GM18520 (cell line): ENCODE results near the gene ZSWIM3.

Source experiments
- ATAC-seq: cut with Tn5 transposase; IDR thresholded peaks from one replicate; pipeline ENCODE4 v1.9.1; 2021; ENCODE audit not compliant: unreplicated experiment

Gene ZSWIM3

DNA sequence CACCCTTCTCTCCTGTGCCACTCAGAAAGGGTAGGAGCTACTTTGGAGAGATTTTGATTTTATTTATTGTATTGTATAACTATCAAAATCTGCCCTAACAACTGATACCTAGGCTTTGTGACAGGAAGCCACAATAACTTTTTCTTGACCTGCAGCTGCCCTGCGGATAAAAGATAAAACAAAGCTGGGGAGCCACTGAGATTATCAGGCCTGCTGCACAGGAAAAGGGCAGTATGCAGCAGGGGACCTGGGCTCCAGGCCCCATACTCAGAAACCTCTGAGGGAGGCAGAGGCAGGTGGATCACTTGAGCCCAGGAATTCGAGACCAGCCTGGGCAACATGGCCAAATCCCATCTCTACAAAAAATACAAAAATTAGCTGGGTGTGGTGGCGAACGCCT is 24.8 kb upstream of the ZSWIM3 start:
- no peak for ATAC-seq

DNA sequence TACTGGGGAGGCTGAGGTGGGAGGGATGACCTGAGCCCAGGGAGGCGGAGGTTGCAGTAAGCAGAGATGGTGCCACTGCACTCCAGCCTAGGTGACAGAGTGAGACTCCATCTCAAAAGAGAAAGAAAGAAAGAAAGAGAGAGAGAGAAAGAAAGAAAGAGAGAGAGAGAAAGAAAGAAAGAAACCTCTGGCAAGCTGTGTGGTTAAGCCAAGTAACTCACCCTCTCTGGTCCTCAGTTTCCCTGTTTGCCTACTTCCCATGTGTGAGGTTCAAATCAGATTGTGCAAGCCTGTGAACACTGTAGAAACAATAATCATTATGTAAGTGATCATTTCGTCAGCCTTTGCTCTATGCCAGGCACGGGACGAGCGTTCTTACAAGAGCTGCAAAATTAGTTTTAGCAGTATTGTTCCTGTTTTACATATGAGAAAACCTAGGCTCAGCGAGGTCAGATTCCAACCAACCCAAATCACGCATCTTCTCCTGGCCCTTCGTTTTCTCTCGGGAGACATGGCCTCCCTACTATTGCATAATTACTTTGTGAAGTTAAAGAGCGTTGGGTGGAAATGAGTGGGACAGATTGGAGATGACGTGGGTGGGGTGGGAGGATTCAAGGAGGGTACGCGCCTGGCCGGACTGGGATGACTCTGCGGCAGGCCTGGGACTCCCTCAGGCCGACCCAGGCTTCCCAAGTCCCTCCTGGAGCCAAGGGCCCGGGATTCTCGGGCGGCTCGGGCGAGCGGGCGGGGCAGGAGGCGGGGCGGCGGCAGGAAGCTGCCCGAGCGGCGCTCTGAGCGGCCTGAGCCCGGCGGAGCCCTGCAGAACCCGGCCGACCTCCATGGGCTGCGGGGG is 24.2 kb upstream of the ZSWIM3 start, which contains the start of gene SNX21:
SNX21 (plus strand) TSS at position 770 of the 853 bp plus-strand sequence. CDS start 121 bp downstream, outside the sequence.
- ATAC-seq = no peak

DNA sequence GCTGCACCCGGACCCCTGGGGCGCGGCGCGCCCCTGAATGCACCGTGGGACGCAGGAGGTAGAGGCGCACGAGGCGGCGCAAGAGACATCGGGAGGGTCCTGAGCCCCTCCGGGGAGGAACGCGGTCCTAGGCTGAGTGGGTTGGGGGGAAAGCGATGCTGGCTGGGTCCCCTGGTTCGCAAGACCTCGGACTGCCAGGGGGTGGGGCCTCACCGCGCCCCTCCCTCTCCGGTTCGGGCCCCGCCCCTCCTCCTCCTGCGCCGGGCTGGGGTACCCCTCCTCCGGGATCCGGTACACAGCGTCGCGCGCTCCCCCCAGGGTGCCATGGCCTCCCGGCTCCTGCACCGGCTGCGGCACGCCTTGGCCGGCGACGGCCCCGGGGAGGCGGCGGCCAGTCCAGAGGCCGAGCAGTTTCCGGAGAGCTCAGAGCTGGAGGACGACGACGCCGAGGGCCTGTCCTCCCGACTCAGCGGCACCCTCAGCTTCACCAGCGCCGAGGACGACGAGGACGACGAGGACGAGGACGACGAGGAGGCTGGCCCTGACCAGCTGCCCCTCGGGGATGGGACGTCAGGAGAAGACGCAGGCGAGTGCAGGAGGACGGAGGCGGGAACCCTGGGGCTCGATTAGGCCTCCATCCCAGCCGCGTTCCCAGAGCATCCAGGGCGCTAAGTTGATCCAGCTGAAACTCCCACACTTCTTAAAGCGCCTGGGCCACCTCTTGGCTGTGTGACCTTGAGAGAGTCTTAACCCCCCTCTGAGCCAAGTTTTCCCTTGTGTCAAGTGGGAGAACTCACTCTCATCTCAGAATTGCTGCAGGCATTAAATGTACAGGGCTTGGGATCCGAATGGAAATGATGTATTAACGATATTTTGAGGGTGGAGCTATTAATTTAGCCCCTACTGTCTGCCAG is 23.3 kb upstream of the ZSWIM3 start:
- no peak for ATAC-seq

DNA sequence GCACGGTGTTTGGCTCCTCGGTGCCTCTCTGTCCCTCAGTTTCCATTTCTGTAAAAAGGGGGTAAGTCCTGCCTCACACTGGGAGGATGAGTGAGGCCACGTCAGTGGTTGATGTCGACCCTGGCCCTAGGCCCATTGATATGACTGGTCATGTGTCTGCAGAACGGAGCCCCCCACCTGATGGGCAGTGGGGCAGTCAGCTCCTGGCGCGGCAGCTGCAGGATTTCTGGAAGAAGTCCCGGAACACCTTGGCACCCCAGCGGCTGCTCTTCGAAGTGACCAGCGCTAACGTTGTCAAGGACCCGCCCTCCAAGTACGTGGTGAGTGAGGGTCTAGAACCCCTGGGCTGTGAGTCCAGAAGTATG is 22.6 kb upstream of the ZSWIM3 start:
- ATAC-seq = no peak

DNA sequence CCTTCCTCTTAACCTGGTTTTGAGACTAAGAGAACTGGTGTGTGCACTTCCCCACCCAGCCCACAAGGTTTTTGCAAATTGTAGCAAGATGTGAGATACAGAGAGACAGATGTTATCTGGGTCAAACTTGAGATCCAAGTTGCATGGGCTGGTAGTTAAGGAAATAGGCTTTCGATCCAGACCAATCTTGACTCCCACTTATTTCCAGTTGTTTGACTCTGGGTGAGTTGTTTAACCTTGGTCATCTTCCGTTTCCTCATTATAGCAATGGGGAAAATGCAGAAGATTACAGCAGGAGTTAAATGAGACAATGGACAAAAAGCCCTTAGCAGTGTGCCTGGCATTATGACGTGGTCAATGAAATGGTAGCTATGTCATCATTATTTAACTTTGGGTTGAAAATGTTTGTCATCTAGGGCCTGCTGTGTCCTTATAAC is 22.1 kb upstream of the ZSWIM3 start:
- no peak for ATAC-seq

DNA sequence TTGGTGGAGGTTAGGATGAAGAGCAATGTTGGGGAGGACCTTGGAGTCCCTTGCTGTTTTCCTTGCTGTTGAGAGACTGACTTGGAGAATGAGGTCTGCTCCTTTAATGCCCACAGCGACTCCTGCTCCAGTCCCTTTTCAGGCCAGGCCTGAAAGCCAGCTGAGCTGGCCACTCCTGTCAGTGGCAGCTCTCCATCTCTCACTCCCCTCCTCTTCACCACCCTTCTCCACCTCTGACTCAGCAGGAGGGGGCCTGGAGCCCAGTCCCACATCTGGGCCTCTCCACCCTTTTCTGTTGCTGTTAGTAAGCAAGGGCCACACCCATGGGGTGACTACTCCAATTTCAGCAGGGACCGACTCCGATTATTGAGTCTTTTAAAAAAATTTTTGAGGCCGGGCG is 21.6 kb upstream of the ZSWIM3 start:
- ATAC-seq = no peak

DNA sequence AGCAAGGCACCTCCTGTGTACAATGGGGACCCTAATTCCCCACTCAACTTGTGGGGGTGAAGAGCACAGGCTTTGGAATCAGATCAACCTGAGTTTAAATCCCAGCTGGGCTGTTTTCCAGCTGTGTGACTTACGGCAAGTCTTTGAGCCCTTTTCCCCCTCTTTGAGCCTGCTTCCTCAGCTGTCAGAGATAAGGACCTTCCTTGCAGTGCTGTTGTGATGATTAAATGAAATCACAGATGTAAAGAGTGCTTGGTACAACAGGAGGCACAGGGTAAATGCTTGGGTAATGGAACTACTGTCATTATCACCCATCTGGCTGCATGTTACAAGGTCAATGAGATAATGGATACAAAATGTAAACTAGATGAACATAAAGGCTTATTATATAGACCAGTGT is 20.6 kb upstream of the ZSWIM3 start:
- no peak for ATAC-seq

DNA sequence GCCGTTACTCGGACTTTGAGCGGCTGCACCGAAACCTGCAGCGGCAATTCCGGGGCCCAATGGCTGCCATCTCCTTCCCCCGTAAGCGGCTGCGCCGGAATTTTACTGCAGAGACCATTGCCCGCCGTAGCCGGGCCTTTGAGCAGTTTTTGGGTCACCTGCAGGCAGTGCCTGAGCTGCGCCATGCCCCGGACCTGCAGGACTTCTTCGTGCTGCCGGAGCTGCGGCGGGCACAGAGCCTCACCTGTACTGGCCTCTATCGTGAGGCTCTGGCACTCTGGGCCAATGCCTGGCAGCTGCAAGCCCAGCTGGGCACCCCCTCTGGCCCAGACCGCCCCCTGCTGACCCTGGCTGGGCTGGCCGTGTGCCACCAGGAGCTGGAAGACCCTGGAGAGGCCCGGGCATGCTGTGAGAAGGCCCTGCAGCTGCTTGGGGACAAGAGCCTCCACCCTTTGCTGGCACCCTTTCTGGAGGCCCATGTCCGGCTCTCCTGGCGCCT is 16.7 kb upstream of the ZSWIM3 start:
- ATAC-seq = no peak

DNA sequence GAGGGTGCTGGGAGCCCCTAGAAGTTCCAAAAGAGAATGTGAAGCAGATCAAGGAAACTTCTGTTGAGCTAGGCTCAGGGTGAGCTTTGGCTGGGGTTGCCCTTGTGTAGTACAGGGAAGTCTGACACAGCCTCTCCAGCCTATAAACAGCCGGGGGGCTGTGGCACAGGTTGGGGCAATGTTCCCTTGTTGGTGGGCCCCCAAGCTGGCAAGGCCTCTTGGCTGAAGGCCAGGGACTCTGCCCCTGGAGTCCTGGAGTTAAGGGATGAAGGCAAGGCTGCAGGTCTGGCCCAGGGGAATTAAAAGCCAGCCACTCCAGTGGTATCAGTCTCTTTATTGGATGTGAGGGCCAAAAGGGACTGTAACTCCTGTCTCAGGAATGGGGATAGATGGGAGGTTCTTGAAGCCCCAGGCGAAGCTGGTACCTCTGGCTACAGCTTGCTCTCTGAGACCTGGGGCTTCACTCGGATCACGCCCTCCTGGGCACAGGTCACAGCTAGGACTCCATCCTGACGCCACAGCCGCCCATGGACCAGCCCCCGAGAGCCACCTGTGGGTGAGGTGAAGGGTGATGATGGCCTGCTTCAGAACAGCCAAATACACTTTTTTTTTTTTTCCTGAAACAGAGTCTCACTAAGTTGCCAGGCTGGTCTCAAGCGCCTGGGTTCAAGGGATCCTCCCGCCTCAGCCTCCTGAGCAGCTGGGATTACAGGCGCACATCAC is 15.8 kb upstream of the ZSWIM3 start:
- no peak for ATAC-seq

DNA sequence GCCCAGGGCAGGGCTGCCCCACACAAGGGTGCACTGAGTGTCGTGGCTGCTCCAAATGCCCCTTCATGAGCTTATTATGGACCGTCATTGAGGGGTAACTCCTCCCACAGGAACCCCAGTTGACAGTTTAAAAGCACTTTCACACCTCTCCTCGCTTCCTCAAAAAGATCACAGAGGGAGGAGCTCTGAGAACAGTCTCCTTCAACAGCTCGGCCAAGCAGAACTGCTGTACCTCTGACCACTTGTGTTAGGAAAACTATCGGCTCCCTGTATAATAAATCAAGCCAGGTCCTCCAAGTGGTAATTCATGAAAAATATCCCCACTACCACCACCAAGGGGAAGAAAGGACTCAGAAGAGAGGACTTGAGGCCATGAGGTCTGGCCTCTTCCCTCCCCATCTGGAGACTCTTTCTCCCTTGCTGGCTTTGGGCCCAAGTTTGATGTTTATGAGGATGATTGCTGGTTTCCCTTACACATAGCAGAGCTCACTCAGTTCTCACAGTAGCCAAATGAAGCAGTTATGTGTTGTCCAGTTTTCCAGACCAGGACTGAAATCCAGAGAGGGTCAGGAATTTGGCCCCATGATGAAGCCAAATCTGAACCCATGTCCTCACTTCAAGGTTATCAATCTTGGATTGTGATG is 15.1 kb upstream of the ZSWIM3 start:
- no peak for ATAC-seq

DNA sequence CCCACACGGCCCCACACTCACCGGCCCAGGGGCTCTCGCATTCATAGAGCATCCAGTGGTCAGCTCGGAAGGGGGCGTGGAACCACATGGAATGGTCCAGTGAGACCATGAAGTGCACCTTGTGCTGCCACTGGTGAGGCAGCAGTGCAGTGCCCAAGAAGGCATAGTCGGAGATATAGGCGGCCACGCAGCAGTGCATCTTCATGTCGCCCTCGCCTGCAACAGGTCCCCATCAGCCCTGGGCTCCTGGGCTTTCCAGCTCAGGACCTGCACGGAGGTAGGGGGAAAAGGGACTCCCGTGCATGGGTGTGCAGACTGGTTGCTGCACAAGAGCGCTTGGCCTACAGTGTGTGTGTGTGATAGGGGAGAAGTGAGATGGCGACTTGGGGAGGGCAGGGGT is 13.9 kb upstream of the ZSWIM3 start:
- no peak for ATAC-seq

DNA sequence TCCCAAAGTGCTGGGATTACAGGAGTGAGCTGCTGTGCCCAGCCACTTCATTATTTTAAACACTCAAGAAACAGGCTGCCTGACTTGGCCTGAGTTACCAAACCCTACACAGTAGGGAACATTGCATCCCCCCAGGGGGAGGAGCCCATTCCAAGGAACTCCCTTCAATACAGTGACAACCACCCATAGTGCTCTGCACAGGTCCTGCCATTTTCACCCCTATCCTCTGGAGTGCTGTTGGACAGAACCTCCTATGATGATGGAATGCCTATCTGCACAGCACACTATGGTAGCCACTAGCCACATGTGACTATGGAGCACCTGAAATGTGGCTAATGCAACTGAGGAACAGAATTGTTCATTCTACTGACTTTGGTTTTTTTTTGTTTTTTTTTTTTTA is 12.0 kb upstream of the ZSWIM3 start:
- ATAC-seq = no peak

DNA sequence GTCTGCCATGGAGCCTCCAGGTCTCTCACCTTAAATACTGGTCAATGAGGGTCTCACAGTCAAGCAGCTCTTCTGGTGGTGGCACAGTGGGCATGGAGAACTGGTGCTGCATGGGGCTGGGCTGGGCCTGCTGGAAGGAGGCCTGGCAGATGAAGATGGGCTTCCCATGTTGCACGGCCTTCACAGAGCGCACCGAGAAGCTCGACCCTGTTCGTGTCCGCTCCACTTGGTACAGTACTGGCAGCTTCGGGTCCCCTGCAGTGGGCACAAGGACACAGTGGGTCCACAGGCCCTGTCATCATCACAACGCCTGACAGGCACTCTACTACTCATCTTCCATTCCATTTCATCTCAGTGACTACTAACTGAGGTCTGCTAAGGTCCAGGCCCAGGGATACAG is 9.0 kb upstream of the ZSWIM3 start:
- ATAC-seq = no peak

DNA sequence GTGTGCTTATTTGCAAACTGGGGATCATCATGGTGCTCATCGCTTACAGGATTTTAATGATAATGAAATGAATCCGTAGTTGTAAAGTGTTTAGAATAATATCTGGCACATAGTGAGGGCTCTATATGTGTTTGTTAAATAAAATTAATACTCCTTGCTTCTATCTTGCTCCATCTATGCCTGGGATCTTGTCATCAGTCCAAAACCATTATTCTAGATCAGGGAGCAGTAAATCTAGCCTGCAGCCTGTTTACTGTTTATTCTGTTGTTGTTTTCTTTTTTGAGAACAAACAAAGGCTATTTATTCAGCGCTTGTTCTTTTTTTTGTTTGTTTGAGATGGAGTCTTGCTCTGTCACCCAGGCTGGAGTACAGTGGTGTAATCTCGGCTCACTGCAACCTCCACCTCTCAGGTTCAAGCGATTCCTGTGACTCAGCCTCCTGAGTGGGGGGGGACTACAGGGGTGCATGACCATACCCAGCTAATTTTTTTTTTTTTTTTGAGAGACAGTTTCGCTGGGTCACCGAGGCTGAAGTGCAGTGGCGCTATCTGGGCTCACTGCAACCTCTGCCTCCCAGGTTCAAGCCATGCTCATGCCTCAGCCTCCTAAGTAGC is 8.3 kb upstream of the ZSWIM3 start:
- ATAC-seq = no peak

DNA sequence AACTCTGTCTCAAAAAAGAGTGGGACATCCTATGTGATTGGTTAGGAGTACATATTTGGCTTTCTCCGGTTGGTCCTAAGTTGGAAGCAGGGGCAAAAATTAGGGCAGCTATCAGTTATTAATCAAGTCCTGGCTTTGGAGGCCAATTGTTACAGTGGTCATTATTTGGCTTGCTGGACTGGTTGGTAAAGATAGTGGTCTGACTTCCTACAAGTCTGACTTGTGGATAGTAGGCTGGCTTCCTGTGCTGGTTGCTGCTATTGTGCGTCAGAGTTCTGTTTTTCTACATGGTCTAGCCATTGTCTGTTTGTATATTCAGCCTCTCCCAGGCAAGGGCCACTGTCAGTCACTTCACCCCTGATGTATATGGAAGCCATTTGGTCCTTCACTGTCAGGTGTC is 7.2 kb upstream of the ZSWIM3 start:
- no peak for ATAC-seq

DNA sequence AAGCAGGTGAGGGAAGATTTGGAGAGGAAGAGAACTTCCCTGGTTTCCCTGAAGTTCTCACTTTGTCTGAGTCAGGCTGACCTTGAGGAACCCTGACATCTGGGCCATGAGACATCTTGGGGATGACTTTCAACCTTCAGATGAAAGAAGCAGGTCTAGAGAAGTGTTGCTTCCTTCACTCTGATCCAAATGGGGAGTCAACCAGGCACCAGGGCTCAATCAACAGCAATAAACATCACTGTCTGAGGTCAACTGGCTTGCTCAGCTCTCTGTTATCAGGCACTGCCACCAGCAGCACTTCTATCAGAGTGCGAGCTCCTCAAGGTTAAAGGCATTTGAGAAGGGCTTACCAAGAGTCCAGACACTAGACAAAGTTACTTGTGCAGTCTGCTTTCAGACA is 6.5 kb upstream of the ZSWIM3 start:
- no peak for ATAC-seq

DNA sequence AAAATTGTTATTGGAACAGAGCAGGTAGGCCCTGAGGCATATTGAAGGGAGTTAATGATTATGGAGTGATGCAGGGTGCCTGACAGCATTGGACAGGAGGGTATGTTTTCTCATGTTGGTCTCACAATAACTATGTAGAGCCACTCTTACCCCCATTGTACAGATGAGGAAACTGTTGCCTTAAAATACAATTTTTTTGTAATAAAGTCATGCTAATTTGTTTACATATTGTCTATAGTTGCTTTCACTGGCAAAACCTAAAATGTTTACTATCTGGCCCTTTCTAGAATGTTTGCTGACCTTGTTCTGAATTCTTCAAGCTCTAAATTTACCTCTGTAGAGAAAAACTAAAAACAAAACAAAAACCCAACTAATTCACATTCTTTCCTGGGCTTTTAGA is 5.9 kb upstream of the ZSWIM3 start:
- no peak for ATAC-seq

DNA sequence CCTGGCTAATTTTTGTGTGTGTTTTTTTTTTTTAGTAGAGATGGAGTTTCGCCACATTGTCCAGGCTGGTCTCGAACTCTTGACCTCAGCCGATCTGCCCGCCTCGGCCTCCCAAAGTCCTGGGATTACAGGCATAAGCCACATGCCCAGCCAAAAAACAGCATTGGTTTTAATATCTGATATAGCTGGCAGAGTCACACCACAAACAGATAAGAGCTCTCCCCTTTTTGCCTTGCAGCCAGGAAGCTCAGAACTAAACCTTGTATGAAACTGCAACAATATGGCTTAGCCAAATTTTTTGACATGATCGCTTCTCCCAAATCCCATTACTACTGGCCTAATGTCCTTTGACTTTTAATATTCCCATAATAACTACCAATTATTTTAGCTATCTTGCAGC is 5.1 kb upstream of the ZSWIM3 start:
- no peak for ATAC-seq

DNA sequence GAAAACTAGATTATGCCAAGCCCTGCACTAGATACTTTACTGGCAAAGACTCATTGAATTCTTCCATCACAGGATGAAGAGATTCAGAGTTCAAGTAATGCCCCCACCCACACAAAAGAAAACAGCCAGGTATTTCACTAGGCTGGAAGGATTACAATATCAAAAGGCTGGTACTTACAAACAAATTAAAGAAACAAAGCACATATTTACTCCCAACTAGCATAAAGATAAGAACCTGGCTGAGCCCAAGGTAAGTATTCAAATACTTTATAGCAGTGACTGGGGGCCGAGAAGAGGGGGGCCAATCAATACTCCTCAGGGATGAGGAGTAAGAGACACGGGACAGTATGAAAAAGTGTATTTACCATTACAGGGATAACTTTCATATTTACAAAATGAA is 3.9 kb upstream of the ZSWIM3 start:
- ATAC-seq = no peak

DNA sequence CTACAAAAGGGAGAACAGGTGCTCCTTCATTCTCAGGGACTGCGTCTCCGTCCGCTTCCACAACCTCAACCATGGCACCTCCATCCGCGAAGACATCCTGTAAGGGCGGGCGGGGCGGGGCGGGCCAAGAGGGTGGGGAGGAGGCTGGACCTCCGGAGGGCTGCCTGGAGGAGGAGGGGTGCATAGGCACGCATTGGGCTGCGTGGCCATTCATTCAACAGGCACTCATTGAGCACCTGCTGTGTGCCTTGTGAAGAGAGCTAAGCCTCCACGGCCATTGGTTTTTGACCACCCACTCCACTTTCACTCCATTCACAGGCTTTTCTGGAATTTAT is 435 bp downstream of the ZSWIM3 start:
- no peak for ATAC-seq
